ENCODE measurements around the gene SV2C. TPM values are rescaled to one million over a fixed set of nuclear protein-coding genes. Genes with fewer than 3 reads are reported as not detected.

Gene SV2C
- total and polyA plus RNA-seq, 10 of the 15 experiments (the other 5 are each of a cell fraction or from before 2014, with no cell fraction given) = under 0.01 to 1.1 (median 0.63) TPM

- no peak for TF ChIP-seq BCLAF1 (IDR thresholded peaks at IDR 0.05)
- TF ChIP-seq E2F4 (IDR thresholded peaks at IDR 0.05; ENCODE audit: low read depth, low read length) = no peak
- TF ChIP-seq WRNIP1 (IDR thresholded peaks at IDR 0.05; ENCODE audit: borderline replicate concordance, low read depth, low read length) = no peak
These were observed 2.0 kb downstream of the SV2C start (continued) for GRCh38 chr5:76085243-76085579.

GRCh38 chr5:76086095-76086494, 2.9 kb downstream of the SV2C start:
- intact Hi-C loops (cut with micrococcal nuclease; ENCODE audit: unreplicated experiment) (no loop called here), in situ Hi-C loops (cut with MboI) (no loop called here)
- BruUV-seq (replicated peaks) = no TSS peak
- H3K36me3 ChIP-seq (ENCODE audit: control insufficient read depth in 2 of 2, insufficient read depth in 2 of 2, low read length in 1 of 2) = no peaks in the 10 kb centered on the region
- no peak overlapping the region for H3K4me3 ChIP-seq
- no peak overlapping the region for H3K27ac ChIP-seq (ENCODE audit: control insufficient read depth, insufficient read depth)
- ChIA-PET RAD21 (ENCODE audit: unreplicated experiment) (interaction anchor here (0.6 kb wide), 1 partner anchor 765 kb away, joined by 3 read pairs; no protein-coding TSS in a partner anchor), POLR2A (no interaction called here), CTCF (interaction anchor here (0.9 to 1.2 kb wide), 2 partner anchors 89 to 123 kb away, joined by 3 to 5 read pairs; no protein-coding TSS in a partner anchor), SMC1A (ENCODE audit: uncharacterized antibody, unreplicated experiment) (interaction anchor here (1.6 kb wide), 1 partner anchor 14 kb away, joined by 5 read pairs; no protein-coding TSS in a partner anchor)
- H3K9ac ChIP-seq (ENCODE audit: control insufficient read depth, insufficient read depth, low read length) = no peak overlapping the region
- H3K9me3 ChIP-seq (replicated peaks; ENCODE audit: control insufficient read depth, insufficient read depth, low read length) = no peaks in the 10 kb centered on the region; the same call in 2 of the 3 replicates
- TF ChIP-seq ZBTB40 (IDR thresholded peaks at IDR 0.05; ENCODE audit: borderline replicate concordance) = no peak
- no peak for TF ChIP-seq IRF3 (IDR thresholded peaks at IDR 0.05)
- TF ChIP-seq PKNOX1 (IDR thresholded peaks at IDR 0.05) = no peak
- no peak for TF ChIP-seq E2F8 (IDR thresholded peaks at IDR 0.05; ENCODE audit: low read depth, partially characterized antibody)
- H4K20me1 ChIP-seq (ENCODE audit: control insufficient read depth, insufficient read depth) = no peaks in the 10 kb centered on the region
- 59% methylated on average over 4 of the region's 4 CpGs for WGBS (ENCODE audit: insufficient coverage, insufficient replicate concordance, low lambda C conversion rate, missing lambda C conversion rate)
- FAIRE-seq (no peak), ATAC-seq (no peak), DNase-seq (ENCODE audit: low read depth, low spot score) (no peak)
- H3K4me1 ChIP-seq (ENCODE audit: control insufficient read depth, insufficient read depth, low read length) = peaks cover 8% of the 10 kb centered on the region; the same call in 1 of the 2 replicates
- peaks cover 13 to 17% of the 10 kb centered on the region in 2 experiments; a peak in 3 of 4 replicates for H3K27me3 ChIP-seq (replicated peaks in 1 of 2; ENCODE audit: control insufficient read depth in 2 of 2, insufficient read depth in 2 of 2, low read length in 1 of 2)
- H3K79me2 ChIP-seq (ENCODE audit: control insufficient read depth, insufficient read depth, low read length) = no peaks in the 10 kb centered on the region
- H3K4me2 ChIP-seq (ENCODE audit: control insufficient read depth, insufficient read depth) = no peak overlapping the region
- H2AFZ ChIP-seq (ENCODE audit: control insufficient read depth, low read depth, low read length) = no peak overlapping the region
